ENCODE data around the gene KLHL30.

DNA sequence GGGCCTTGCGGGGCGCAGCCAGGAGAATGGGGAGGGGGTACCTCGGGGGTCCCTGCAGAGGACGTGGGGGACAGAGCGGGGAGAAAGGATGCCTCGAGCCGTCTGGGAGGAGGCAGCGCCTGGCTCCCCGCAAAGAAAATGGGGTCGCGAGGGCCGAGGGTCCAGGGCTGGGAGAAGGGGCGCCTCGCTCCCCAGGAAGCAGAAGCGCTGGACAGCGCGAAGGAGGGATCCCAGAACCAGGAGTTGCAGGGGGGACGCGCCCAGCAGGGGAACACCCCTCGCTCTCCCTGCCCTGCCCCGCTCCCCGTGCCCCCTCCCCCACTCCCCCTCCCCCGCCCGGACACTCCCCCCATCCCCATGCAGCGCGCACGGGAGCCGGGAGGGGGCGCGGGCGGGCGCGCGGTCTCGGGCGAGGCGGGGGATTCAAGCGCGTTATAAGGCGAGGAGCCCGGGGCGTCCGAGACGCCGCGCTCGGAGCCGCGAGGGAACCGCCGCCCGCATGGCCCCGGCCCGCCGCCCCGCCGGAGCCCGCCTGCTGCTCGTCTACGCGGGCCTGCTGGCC, 20.1 kb downstream of the KLHL30 start, which contains the start of gene ERFE:
- no peak for TF ChIP-seq POLR2A (IDR thresholded peaks at IDR 0.05)
- TF ChIP-seq, protein P1, sequence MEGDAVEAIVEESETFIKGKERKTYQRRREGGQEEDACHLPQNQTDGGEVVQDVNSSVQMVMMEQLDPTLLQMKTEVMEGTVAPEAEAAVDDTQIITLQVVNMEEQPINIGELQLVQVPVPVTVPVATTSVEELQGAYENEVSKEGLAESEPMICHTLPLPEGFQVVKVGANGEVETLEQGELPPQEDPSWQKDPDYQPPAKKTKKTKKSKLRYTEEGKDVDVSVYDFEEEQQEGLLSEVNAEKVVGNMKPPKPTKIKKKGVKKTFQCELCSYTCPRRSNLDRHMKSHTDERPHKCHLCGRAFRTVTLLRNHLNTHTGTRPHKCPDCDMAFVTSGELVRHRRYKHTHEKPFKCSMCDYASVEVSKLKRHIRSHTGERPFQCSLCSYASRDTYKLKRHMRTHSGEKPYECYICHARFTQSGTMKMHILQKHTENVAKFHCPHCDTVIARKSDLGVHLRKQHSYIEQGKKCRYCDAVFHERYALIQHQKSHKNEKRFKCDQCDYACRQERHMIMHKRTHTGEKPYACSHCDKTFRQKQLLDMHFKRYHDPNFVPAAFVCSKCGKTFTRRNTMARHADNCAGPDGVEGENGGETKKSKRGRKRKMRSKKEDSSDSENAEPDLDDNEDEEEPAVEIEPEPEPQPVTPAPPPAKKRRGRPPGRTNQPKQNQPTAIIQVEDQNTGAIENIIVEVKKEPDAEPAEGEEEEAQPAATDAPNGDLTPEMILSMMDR (IDR thresholded peaks at IDR 0.05) = no peak

Data from breast epithelium (tissue), 3 donors.